Tibial nerve (tissue), 4 donors: ENCODE data around the gene NSUN2.

Source experiments
- EP300 ChIP-seq, 2 donors: sonication (generic); formaldehyde crosslinking; IDR thresholded peaks; one replicate each; pipeline ENCODE4 v1.6.1; 2017; ENCODE audit warnings: antibody characterized with exemption in 2 of 2, mild to moderate bottlenecking in 1 of 2
- POLR2A ChIP-seq, 2 donors: fragments of 450-650 bp; IDR thresholded peaks; one replicate each; pipeline ENCODE4 v1.6.1; 2017; ENCODE audit warnings: antibody characterized with exemption in 2 of 2, mild to moderate bottlenecking in 2 of 2, moderate library complexity in 2 of 2
- TF ChIP-seq, protein P1 (sequence below), 5 experiments: fragments of 200-600 bp in 3 of 5; fragments of 450-650 bp in 2 of 5; sonication (generic) in 3 of 5; IDR thresholded peaks; one replicate each; pipeline ENCODE4 v1.5.1; 2016 to 2019; ENCODE audit warnings: antibody characterized with exemption in 5 of 5, mild to moderate bottlenecking in 3 of 5, moderate library complexity in 2 of 5

- TF ChIP-seq, protein P1, sequence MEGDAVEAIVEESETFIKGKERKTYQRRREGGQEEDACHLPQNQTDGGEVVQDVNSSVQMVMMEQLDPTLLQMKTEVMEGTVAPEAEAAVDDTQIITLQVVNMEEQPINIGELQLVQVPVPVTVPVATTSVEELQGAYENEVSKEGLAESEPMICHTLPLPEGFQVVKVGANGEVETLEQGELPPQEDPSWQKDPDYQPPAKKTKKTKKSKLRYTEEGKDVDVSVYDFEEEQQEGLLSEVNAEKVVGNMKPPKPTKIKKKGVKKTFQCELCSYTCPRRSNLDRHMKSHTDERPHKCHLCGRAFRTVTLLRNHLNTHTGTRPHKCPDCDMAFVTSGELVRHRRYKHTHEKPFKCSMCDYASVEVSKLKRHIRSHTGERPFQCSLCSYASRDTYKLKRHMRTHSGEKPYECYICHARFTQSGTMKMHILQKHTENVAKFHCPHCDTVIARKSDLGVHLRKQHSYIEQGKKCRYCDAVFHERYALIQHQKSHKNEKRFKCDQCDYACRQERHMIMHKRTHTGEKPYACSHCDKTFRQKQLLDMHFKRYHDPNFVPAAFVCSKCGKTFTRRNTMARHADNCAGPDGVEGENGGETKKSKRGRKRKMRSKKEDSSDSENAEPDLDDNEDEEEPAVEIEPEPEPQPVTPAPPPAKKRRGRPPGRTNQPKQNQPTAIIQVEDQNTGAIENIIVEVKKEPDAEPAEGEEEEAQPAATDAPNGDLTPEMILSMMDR (IDR thresholded peaks at IDR 0.05), result no peak
- TF ChIP-seq EP300 (IDR thresholded peaks at IDR 0.05) (no peak), POLR2A (IDR thresholded peaks at IDR 0.05) (no peak)
These were observed 41.1 kb downstream of the NSUN2 start for GRCh38 chr5:6591671-6592288.
